Fibroblast of pulmonary artery (primary cell): Measurements from ENCODE around the gene TTC39A.
A peak's percentile ranks its signal among the peaks of the same experiment; 100 is the strongest.

Experiments used
- DNase-seq: peaks from one replicate; pipeline ENCODE4 v3.0.0-alpha.2; 2010; ENCODE audit warnings: low read depth
- H3K4me3 ChIP-seq: replicated peaks from 2 replicates; pipeline ENCODE4 v1.5.1; 2011; ENCODE audit warnings: low read depth, mild to moderate bottlenecking, control low read depth, low read length, moderate library complexity
- CTCF ChIP-seq: IDR thresholded peaks from 2 replicates; pipeline ENCODE4 v1.5.1; 2011; ENCODE audit warnings: mild to moderate bottlenecking, control low read depth, low read length, inconsistent platforms; ENCODE audit errors: missing control alignments

Gene TTC39A

GRCh38 chr1:51341876-51342496, 11.6 kb upstream of the TTC39A start:
- TF ChIP-seq CTCF, result no peak
- no peak overlapping the region for H3K4me3 ChIP-seq
- no peak for DNase-seq

- no peak for TF ChIP-seq CTCF
These were observed 10.0 kb upstream of the TTC39A start for GRCh38 chr1:51340380-51340779.

GRCh38 chr1:51336711-51337110, 6.3 kb upstream of the TTC39A start:
- no peak for DNase-seq
- no peak for TF ChIP-seq CTCF
- no peak overlapping the region for H3K4me3 ChIP-seq

More at GRCh38 chr1:51340380-51340779, 10.0 kb upstream of the TTC39A start:
- no peak overlapping the region for H3K4me3 ChIP-seq
- DNase-seq, result no peak

GRCh38 chr1:51336004-51336403, 5.6 kb upstream of the TTC39A start:
- H3K4me3 ChIP-seq, result no peak overlapping the region
- no peak for DNase-seq
- no peak for TF ChIP-seq CTCF

- no peak for TF ChIP-seq CTCF
- H3K4me3 ChIP-seq, result no peak overlapping the region
- peak; percentile 41 for DNase-seq
These were observed 1.1 kb upstream of the TTC39A start for GRCh38 chr1:51331206-51332100.

- H3K4me3 ChIP-seq, result no peak overlapping the region
- no peak for DNase-seq
- TF ChIP-seq CTCF, result no peak
These were observed 678 bp downstream of the TTC39A start for GRCh38 chr1:51329443-51330325.
